ENCODE measurements around the gene CDKAL1.
"Not testable (repeated sequence)": the region's sequence is repeated elsewhere in the genome, so short reads cannot be mapped to it uniquely, and the experiment has no call there.

The CDKAL1 gene

DNA sequence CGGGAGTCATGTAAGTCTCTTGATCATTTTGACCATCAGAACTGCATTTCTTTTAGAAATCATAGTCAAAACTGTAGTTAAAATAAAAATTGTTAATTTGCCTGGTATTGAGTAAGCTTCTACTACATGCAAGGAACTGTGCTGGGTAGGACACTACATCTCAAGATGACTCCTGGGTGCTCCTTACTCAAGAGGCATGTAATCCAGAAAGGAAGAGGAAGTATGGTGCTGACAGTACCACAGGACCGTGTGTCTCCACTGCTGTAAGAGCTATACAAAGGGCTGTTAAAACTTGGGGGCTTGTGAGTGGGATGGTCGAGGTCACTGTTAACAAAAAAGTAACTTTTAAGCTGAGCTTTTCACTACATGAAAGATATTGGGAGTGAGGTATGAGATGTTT is 551.0 kb downstream of the CDKAL1 start:
- TF ChIP-seq SUZ12 (IDR thresholded peaks at IDR 0.05) (no peak), FOXA1 (IDR thresholded peaks at IDR 0.05) (no peak), ZNF384 (IDR thresholded peaks at IDR 0.05) (no peak), TARDBP (IDR thresholded peaks at IDR 0.05) (no peak), BHLHE40 (IDR thresholded peaks at IDR 0.05; ENCODE audit: borderline replicate concordance) (no peak), NFRKB (IDR thresholded peaks at IDR 0.05) (no peak), CTBP1 (IDR thresholded peaks at IDR 0.05; ENCODE audit: borderline replicate concordance) (no peak), PKNOX1 (IDR thresholded peaks at IDR 0.05) (no peak), ELF4 (IDR thresholded peaks at IDR 0.05) (no peak), L3MBTL2 (conservative IDR thresholded peaks at IDR 0.05) (no peak), HDGF (IDR thresholded peaks at IDR 0.05; ENCODE audit: borderline replicate concordance) (no peak), ARNT (IDR thresholded peaks at IDR 0.05) (no peak), FOXK2 (IDR thresholded peaks at IDR 0.05) (no peak), LEF1 (IDR thresholded peaks at IDR 0.05; ENCODE audit: borderline replicate concordance) (no peak), SP1 (IDR thresholded peaks at IDR 0.05) (no peak), FOXM1 (IDR thresholded peaks at IDR 0.05; ENCODE audit: borderline replicate concordance) (no peak)
- CTCF ChIA-PET: no interaction called here
- POLR2A ChIA-PET: no interaction called here

GRCh38 chr6:21085643-21086042 is 551.4 kb downstream of the CDKAL1 start:
- TF ChIP-seq FOXK2 (IDR thresholded peaks at IDR 0.05): no peak
- TF ChIP-seq ARNT (IDR thresholded peaks at IDR 0.05): no peak
- DNase-seq (ENCODE audit: extremely low spot score): no peak
- POLR2A ChIA-PET: no interaction called here
- CTCF ChIA-PET: no interaction called here

More for the DNA sequence above, 551.0 kb downstream of the CDKAL1 start:
- no peak for DNase-seq (ENCODE audit: extremely low spot score)

DNA sequence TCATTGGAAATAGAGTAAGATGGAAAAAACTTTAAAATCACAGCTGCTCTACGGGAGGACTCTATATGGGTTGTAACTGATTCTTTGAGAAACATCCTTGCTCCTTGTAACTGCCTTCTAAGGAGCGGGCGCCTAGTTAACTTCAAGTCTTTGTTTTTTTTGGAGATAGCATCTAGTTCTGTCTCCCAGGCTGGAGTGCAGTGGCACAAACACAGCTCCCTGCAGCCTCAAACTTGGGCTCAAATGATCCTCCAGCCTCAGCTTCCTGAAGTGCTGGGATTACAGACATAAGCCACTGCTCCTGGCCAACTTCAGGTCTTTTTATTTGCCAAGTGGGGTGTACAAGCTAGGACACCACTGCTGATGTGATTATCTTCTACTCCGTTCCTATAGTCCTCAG is 552.9 kb downstream of the CDKAL1 start:
- no peak for TF ChIP-seq ARNT (IDR thresholded peaks at IDR 0.05)
- TF ChIP-seq CTBP1 (IDR thresholded peaks at IDR 0.05; ENCODE audit: borderline replicate concordance): no peak
- TF ChIP-seq LEF1 (IDR thresholded peaks at IDR 0.05; ENCODE audit: borderline replicate concordance): no peak
- TF ChIP-seq HDGF (IDR thresholded peaks at IDR 0.05; ENCODE audit: borderline replicate concordance): no peak
- no peak for TF ChIP-seq FOXK2 (IDR thresholded peaks at IDR 0.05)
- no peak for TF ChIP-seq SUZ12 (IDR thresholded peaks at IDR 0.05)
- TF ChIP-seq FOXM1 (IDR thresholded peaks at IDR 0.05; ENCODE audit: borderline replicate concordance): no peak
- no peak for TF ChIP-seq FOXA1 (IDR thresholded peaks at IDR 0.05)
- TF ChIP-seq BHLHE40 (IDR thresholded peaks at IDR 0.05; ENCODE audit: borderline replicate concordance): no peak
- TF ChIP-seq NFRKB (IDR thresholded peaks at IDR 0.05): no peak
- TF ChIP-seq TARDBP (IDR thresholded peaks at IDR 0.05): no peak
- no peak for TF ChIP-seq ZNF384 (IDR thresholded peaks at IDR 0.05)
- no peak for TF ChIP-seq SP1 (IDR thresholded peaks at IDR 0.05)
- TF ChIP-seq PKNOX1 (IDR thresholded peaks at IDR 0.05): no peak
- TF ChIP-seq L3MBTL2 (conservative IDR thresholded peaks at IDR 0.05): no peak
- TF ChIP-seq ELF4 (IDR thresholded peaks at IDR 0.05): no peak
- CTCF ChIA-PET: no interaction called here
- DNase-seq (ENCODE audit: extremely low spot score): no peak
- POLR2A ChIA-PET: no interaction called here

DNA sequence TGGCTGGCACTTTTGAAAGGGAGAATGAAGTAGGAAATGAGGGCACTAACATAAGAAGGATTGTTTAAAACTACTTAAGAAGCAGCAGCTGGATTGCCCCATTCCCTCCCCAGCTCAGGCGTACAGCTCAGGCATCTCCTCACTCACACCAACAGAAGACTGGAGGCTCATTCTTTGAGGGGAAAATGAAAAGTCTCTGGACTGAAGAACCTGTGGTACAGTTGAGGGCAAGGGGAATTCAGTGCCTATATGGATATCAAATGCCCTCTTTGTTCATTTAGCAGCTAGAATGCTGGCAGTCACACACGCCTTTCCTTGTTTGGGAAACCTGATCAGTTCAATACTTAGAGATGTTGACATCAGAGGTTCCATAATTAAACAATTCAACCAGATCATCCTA is 557.2 kb downstream of the CDKAL1 start:
- TF ChIP-seq FOXA1 (IDR thresholded peaks at IDR 0.05) (no peak), SUZ12 (IDR thresholded peaks at IDR 0.05) (no peak), ELF4 (IDR thresholded peaks at IDR 0.05) (no peak), PKNOX1 (IDR thresholded peaks at IDR 0.05) (no peak), BHLHE40 (IDR thresholded peaks at IDR 0.05; ENCODE audit: borderline replicate concordance) (no peak), TARDBP (IDR thresholded peaks at IDR 0.05) (no peak), ZNF384 (IDR thresholded peaks at IDR 0.05) (no peak), LEF1 (IDR thresholded peaks at IDR 0.05; ENCODE audit: borderline replicate concordance) (no peak), NFRKB (IDR thresholded peaks at IDR 0.05) (no peak), ARNT (IDR thresholded peaks at IDR 0.05) (no peak), HDGF (IDR thresholded peaks at IDR 0.05; ENCODE audit: borderline replicate concordance) (no peak), FOXK2 (IDR thresholded peaks at IDR 0.05) (no peak), FOXM1 (IDR thresholded peaks at IDR 0.05; ENCODE audit: borderline replicate concordance) (no peak), SP1 (IDR thresholded peaks at IDR 0.05) (no peak), L3MBTL2 (conservative IDR thresholded peaks at IDR 0.05) (no peak), CTBP1 (IDR thresholded peaks at IDR 0.05; ENCODE audit: borderline replicate concordance) (no peak)
- ChIA-PET POLR2A (no interaction called here), CTCF (no interaction called here)
- no peak for DNase-seq (ENCODE audit: extremely low spot score)

- DNase-seq (ENCODE audit: extremely low spot score); POLR2A ChIA-PET; CTCF ChIA-PET: not testable (repeated sequence)
Observed at GRCh38 chr6:21092231-21092772, 558.0 kb downstream of the CDKAL1 start.

DNA sequence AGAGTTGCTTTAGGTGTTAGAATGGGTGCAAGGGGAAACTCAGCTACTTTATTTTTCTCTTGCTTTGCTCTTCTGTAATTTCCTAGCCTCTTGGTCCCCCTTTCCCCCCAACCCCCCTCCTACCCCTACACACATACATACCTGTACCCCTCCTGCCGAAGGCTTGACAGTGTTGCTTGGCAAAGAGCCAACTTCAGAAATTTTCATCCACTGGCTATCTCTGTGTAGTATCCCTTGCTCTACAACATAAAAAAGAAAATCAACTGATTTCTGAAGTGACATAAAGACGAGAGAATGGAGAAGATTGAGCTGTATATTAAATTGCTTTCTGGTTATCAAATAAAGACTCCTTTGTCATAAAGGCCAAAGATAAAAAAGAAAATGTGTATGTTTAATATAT is 561.2 kb downstream of the CDKAL1 start:
- TF ChIP-seq SUZ12 (IDR thresholded peaks at IDR 0.05) (no peak), L3MBTL2 (conservative IDR thresholded peaks at IDR 0.05) (no peak), TARDBP (IDR thresholded peaks at IDR 0.05) (no peak), NFRKB (IDR thresholded peaks at IDR 0.05) (no peak), FOXM1 (IDR thresholded peaks at IDR 0.05; ENCODE audit: borderline replicate concordance) (no peak), ZNF384 (IDR thresholded peaks at IDR 0.05) (no peak)
- no peak for DNase-seq (ENCODE audit: extremely low spot score)
- POLR2A ChIA-PET: no interaction called here
- CTCF ChIA-PET: no interaction called here

DNA sequence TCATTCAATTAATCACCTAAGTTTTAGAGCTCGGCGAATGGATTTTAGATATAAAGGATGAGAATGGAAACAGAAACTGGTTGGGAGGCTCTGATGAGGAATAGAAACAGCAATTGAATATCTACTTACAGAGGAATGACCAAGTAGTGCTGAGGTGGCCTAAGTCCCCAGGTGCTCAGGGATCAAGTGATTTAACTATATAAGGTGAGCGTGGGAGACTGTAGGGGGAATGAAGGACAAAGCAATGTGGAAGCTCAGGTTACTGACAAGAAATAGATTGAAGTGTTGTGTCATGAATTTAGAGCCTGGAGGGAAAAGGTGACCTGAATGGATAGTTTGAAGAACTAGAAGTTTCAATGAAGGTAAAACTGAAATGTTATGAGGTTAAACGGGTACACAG is 563.9 kb downstream of the CDKAL1 start:
- ChIA-PET CTCF (interaction anchor here (0.6 kb wide), 1 partner anchor 12 kb away, joined by 4 read pairs; no protein-coding TSS in a partner anchor), POLR2A (interaction anchor here (0.9 kb wide), 1 partner anchor 28 kb away, joined by 3 read pairs; no protein-coding TSS in a partner anchor)
- no peak for DNase-seq (ENCODE audit: extremely low spot score)
- no peak for TF ChIP-seq ELF4 (IDR thresholded peaks at IDR 0.05)
- no peak for TF ChIP-seq FOXA1 (IDR thresholded peaks at IDR 0.05)
- TF ChIP-seq CTBP1 (IDR thresholded peaks at IDR 0.05; ENCODE audit: borderline replicate concordance): no peak
- no peak for TF ChIP-seq TARDBP (IDR thresholded peaks at IDR 0.05)
- no peak for TF ChIP-seq L3MBTL2 (conservative IDR thresholded peaks at IDR 0.05)
- TF ChIP-seq FOXM1 (IDR thresholded peaks at IDR 0.05; ENCODE audit: borderline replicate concordance): no peak
